GM23338 (cell line): ENCODE data around the gene PRELID3B. TPM values are rescaled to one million over a fixed set of nuclear protein-coding genes. Genes with fewer than 3 reads are reported as not detected.

Source experiments
- ATAC-seq: fragments of 200-7000 bp; cut with Tn5 transposase; 3 replicates; pipeline ENCODE4 v1.9.1; 2020
- DNase-seq: peaks from one replicate; pipeline ENCODE4 v3.0.0-alpha.2; 2015; ENCODE audit warnings: low spot score
- H2AFZ ChIP-seq: fragments of 200-600 bp; sonication (generic); 2 replicates; pipeline ENCODE4 v1.8.0; 2016; ENCODE audit warnings: antibody characterized with exemption, mild to moderate bottlenecking, moderate library complexity
- H3F3A ChIP-seq: fragments of 200-600 bp; sonication (generic); replicated peaks from 2 replicates; pipeline ENCODE4 v1.8.0; 2017; ENCODE audit warnings: antibody characterized with exemption, mixed run types, low read depth
- H3K27ac ChIP-seq: fragments of 200-600 bp; sonication (generic); 2 replicates; pipeline ENCODE4 v1.6.1; 2016; ENCODE audit warnings: low read depth
- H3K27me3 ChIP-seq: fragments of 200-600 bp; sonication (generic); 2 replicates; pipeline ENCODE4 v1.8.0; 2016; ENCODE audit warnings: mild to moderate bottlenecking, mixed run types, moderate library complexity; ENCODE audit not compliant: insufficient read depth
- H3K36me3 ChIP-seq: fragments of 200-600 bp; sonication (generic); 2 replicates; pipeline ENCODE4 v1.8.0; 2016; ENCODE audit warnings: mild to moderate bottlenecking; ENCODE audit not compliant: insufficient read depth
- H3K4me1 ChIP-seq: fragments of 200-600 bp; sonication (generic); 2 replicates; pipeline ENCODE4 v1.8.0; 2016; ENCODE audit warnings: mild to moderate bottlenecking, moderate library complexity; ENCODE audit not compliant: insufficient read depth
- H3K4me2 ChIP-seq: fragments of 200-600 bp; sonication (generic); 2 replicates; pipeline ENCODE4 v1.7.1; 2017; ENCODE audit warnings: mixed run types
- H3K4me3 ChIP-seq: fragments of 200-600 bp; sonication (generic); 2 replicates; pipeline ENCODE4 v1.6.1; 2016; ENCODE audit warnings: mixed run types
- H3K79me2 ChIP-seq: fragments of 200-600 bp; sonication (generic); replicated peaks from 2 replicates; pipeline ENCODE4 v1.8.0; 2017; ENCODE audit warnings: mild to moderate bottlenecking; ENCODE audit not compliant: insufficient read depth
- H3K9me2 ChIP-seq: fragments of 200-600 bp; sonication (generic); 2 replicates; pipeline ENCODE4 v1.8.0; 2017; ENCODE audit not compliant: insufficient read depth
- H4K20me1 ChIP-seq: fragments of 200-600 bp; sonication (generic); replicated peaks from 2 replicates; pipeline ENCODE4 v1.8.0; 2017; ENCODE audit warnings: mild to moderate bottlenecking; ENCODE audit not compliant: insufficient read depth
- H3K27ac Mint-ChIP-seq: 2 replicates; pipeline ENCODE4 v1.8.0; 2020; ENCODE audit warnings: inconsistent platforms, mild to moderate bottlenecking, moderate library complexity, mixed read lengths
- H3K27me3 Mint-ChIP-seq: 3 replicates; pipeline ENCODE4 v1.8.0; 2022; ENCODE audit warnings: low read depth, mild to moderate bottlenecking, moderate library complexity, mixed read lengths, inconsistent platforms; ENCODE audit not compliant: insufficient read depth, poor library complexity
- H3K36me3 Mint-ChIP-seq: 3 replicates; pipeline ENCODE4 v1.8.0; 2021; ENCODE audit warnings: low read depth, mild to moderate bottlenecking, inconsistent platforms, moderate library complexity, mixed read lengths
- H3K4me1 Mint-ChIP-seq: 3 replicates; pipeline ENCODE4 v1.8.0; 2020; ENCODE audit warnings: mild to moderate bottlenecking, inconsistent platforms, mixed read lengths
- H3K4me3 Mint-ChIP-seq: 3 replicates; pipeline ENCODE4 v1.8.0; 2021; ENCODE audit warnings: moderate library complexity, mild to moderate bottlenecking, inconsistent platforms, mixed read lengths
- H3K9me3 Mint-ChIP-seq: 3 replicates; pipeline ENCODE4 v1.8.0; 2020; ENCODE audit warnings: moderate library complexity, mild to moderate bottlenecking, inconsistent platforms, mixed read lengths
- CREB1 ChIP-seq: fragments of 250-450 bp; sonication (Bioruptor Pico); IDR thresholded peaks from 2 replicates; pipeline ENCODE4 v1.5.0; 2020; ENCODE audit warnings: low read depth, mild to moderate bottlenecking, moderate library complexity
- ETS1 ChIP-seq: IDR thresholded peaks from 2 replicates; pipeline ENCODE4 v1.6.1; 2016; ENCODE audit warnings: antibody characterized with exemption
- EZH2 ChIP-seq: fragments of 200-600 bp; sonication (generic); IDR thresholded peaks from one replicate; pipeline ENCODE4 v1.8.0; 2017; ENCODE audit warnings: antibody characterized with exemption, mild to moderate bottlenecking, low read depth; ENCODE audit not compliant: unreplicated experiment
- EZH2phosphoT487 ChIP-seq: fragments of 200-600 bp; sonication (generic); IDR thresholded peaks from one replicate; pipeline ENCODE4 v1.8.1; 2018; ENCODE audit warnings: antibody characterized with exemption; ENCODE audit not compliant: unreplicated experiment
- JUNB ChIP-seq: IDR thresholded peaks from one replicate; pipeline ENCODE4 v1.6.1; 2016; ENCODE audit warnings: antibody characterized with exemption; ENCODE audit not compliant: unreplicated experiment
- NANOG ChIP-seq: IDR thresholded peaks from 2 replicates; pipeline ENCODE4 v1.6.1; 2016; ENCODE audit warnings: antibody characterized with exemption, borderline replicate concordance
- POLR2AphosphoS5 ChIP-seq: IDR thresholded peaks from 2 replicates; pipeline ENCODE4 v1.6.1; 2016; ENCODE audit warnings: antibody characterized with exemption, low read depth
- REST ChIP-seq: IDR thresholded peaks from one replicate; pipeline ENCODE4 v1.6.1; 2018; ENCODE audit warnings: antibody characterized with exemption; ENCODE audit not compliant: unreplicated experiment
- STAT1 ChIP-seq: IDR thresholded peaks from one replicate; pipeline ENCODE4 v1.6.1; 2016; ENCODE audit warnings: antibody characterized with exemption; ENCODE audit not compliant: unreplicated experiment
- ZNF114 ChIP-seq: fragments of 250-450 bp; sonication (Bioruptor Pico); IDR thresholded peaks from 2 replicates; pipeline ENCODE4 v1.5.0; 2020; ENCODE audit warnings: mild to moderate bottlenecking, moderate library complexity
- ZNF331 ChIP-seq: fragments of 250-450 bp; sonication (Bioruptor Pico); IDR thresholded peaks from 2 replicates; pipeline ENCODE4 v1.5.0; 2020; ENCODE audit warnings: low read depth, mild to moderate bottlenecking, moderate library complexity
- ZNF462 ChIP-seq: fragments of 250-450 bp; sonication (Bioruptor Pico); IDR thresholded peaks from 2 replicates; pipeline ENCODE4 v1.5.0; 2020; ENCODE audit warnings: mild to moderate bottlenecking, moderate library complexity
- polyA plus RNA-seq: library from polyadenylated mRNA; unstranded; fragments of >200 nt; fragmentation: Nextera tagmentation; extraction: Ambion mirVana; gene quantifications from 2 replicates; pipeline ENCODE4 v1.2.1, GENCODE V29; 2016
- total RNA-seq: library from RNA; depleted of rRNA; stranded (reverse); fragments of >200 nt; shearing (Covaris generic); gene quantifications from 2 replicates; pipeline ENCODE4 v1.2.3, GENCODE V29; 2014
- TF ChIP-seq, protein P1 (sequence below), 2 experiments: fragments of 200-600 bp in 1 of 2; sonication (generic) in 1 of 2; conservative IDR thresholded peaks; 2 replicates each; pipeline versions ENCODE4 v1.5.1 to v1.6.1; 2016 to 2017; ENCODE audit warnings: antibody characterized with exemption in 2 of 2, low read depth in 2 of 2, mild to moderate bottlenecking in 2 of 2, moderate library complexity in 1 of 2

The PRELID3B gene
- total and polyA plus RNA-seq, 2 experiments from 2014 or later: 42.7 to 43.6 TPM

- no peaks in the 10 kb centered on the region for H3F3A ChIP-seq
- H3K4me3 Mint-ChIP-seq: no peak overlapping the region
- H3K4me1 ChIP-seq: no peaks in the 10 kb centered on the region
- no peaks in the 10 kb centered on the region for H3K27me3 ChIP-seq
- H3K27ac ChIP-seq: no peak overlapping the region
- H3K4me1 Mint-ChIP-seq: peaks cover 5% of the 10 kb centered on the region; the same call in 2 of the 3 replicates
- no peak overlapping the region for H3K4me3 ChIP-seq
- H3K79me2 ChIP-seq: no peaks in the 10 kb centered on the region
- peaks cover 3% of the 10 kb centered on the region for H3K27me3 Mint-ChIP-seq
- H3K36me3 ChIP-seq: no peaks in the 10 kb centered on the region
- DNase-seq (no peak), ATAC-seq (no peak)
- TF ChIP-seq EZH2 (no peak), EZH2phosphoT487 (no peak), NANOG (no peak), ZNF331 (CRISPR knock-in tag) (no peak), STAT1 (no peak), ZNF114 (no peak), POLR2AphosphoS5 (no peak), JUNB (no peak), REST (no peak), ZNF462 (no peak), ETS1 (no peak), CREB1 (CRISPR knock-in tag) (no peak)
- TF ChIP-seq, protein P1, sequence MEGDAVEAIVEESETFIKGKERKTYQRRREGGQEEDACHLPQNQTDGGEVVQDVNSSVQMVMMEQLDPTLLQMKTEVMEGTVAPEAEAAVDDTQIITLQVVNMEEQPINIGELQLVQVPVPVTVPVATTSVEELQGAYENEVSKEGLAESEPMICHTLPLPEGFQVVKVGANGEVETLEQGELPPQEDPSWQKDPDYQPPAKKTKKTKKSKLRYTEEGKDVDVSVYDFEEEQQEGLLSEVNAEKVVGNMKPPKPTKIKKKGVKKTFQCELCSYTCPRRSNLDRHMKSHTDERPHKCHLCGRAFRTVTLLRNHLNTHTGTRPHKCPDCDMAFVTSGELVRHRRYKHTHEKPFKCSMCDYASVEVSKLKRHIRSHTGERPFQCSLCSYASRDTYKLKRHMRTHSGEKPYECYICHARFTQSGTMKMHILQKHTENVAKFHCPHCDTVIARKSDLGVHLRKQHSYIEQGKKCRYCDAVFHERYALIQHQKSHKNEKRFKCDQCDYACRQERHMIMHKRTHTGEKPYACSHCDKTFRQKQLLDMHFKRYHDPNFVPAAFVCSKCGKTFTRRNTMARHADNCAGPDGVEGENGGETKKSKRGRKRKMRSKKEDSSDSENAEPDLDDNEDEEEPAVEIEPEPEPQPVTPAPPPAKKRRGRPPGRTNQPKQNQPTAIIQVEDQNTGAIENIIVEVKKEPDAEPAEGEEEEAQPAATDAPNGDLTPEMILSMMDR (conservative IDR thresholded peaks at IDR 0.05; ENCODE audit: low read depth in 2 of 2): no peak
- H4K20me1 ChIP-seq: no peaks in the 10 kb centered on the region
- H3K36me3 Mint-ChIP-seq: no peaks in the 10 kb centered on the region
- H3K4me2 ChIP-seq: no peak overlapping the region
- H3K27ac Mint-ChIP-seq: no peak overlapping the region
- H3K9me3 Mint-ChIP-seq: no peaks in the 10 kb centered on the region
- H2AFZ ChIP-seq: no peak overlapping the region
- H3K9me2 ChIP-seq: no peaks in the 10 kb centered on the region
These were observed 33.4 kb upstream of the PRELID3B start for GRCh38 chr20:59075934-59076508.
